GM10847 (cell line): ENCODE results near the gene FLRT3.

ENCODE experiments used
- POLR2A ChIP-seq: IDR thresholded peaks from 2 replicates; pipeline ENCODE4 v1.6.1; 2011; ENCODE audit not compliant: insufficient read length; ENCODE audit errors: extremely low read depth

The FLRT3 gene

GRCh38 chr20:14337400-14338171, at the start of gene FLRT3:
Gene FLRT3 (minus strand): TSS chr20:14337612. CDS start chr20:14327506, 10,106 bp downstream.
- TF ChIP-seq POLR2A: no peak

GRCh38 chr20:14386726-14387125, 49.3 kb upstream of the FLRT3 start:
- TF ChIP-seq POLR2A: no peak

- TF ChIP-seq POLR2A: no peak
Observed at GRCh38 chr20:14385176-14385740, 47.8 kb upstream of the FLRT3 start.

DNA sequence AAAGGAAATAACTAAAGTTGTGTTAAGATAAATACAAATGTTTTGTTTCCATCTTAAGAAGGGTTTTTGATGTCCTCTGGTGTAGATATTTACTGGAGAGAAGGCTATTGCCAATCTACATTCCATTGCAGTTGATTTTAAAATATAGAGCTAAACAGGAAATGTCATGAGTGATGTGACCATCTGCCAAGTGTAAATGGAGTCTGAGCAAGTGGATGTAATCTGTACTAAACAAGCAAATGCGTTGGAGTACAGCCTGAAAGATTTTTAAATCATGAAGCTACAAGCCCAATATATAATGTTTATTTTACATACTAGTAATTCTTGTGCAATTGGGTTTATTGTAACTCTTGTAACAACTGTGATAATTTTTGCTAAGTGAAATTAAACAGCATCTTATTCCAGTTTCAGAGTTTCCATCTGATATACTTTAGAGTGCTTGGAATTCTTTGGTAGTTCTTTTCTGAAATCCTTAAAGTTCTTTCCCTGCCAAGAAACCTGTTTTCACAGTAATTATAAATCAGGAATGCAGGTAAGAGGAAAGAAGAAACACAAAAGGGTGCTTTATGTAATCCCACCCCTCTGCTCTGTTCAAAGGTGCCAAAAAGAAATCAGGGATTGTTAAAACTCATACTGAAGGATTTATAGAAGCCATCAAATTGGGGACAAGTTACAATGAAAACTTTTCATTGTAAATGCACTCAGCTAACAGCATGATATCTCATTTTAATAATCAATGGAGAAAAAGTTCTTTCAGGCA, 47.2 kb upstream of the FLRT3 start:
- TF ChIP-seq POLR2A: no peak

- TF ChIP-seq POLR2A: no peak
Observed at GRCh38 chr20:14383335-14383734, 45.9 kb upstream of the FLRT3 start.

GRCh38 chr20:14378326-14378725, 40.9 kb upstream of the FLRT3 start:
- TF ChIP-seq POLR2A: no peak

DNA sequence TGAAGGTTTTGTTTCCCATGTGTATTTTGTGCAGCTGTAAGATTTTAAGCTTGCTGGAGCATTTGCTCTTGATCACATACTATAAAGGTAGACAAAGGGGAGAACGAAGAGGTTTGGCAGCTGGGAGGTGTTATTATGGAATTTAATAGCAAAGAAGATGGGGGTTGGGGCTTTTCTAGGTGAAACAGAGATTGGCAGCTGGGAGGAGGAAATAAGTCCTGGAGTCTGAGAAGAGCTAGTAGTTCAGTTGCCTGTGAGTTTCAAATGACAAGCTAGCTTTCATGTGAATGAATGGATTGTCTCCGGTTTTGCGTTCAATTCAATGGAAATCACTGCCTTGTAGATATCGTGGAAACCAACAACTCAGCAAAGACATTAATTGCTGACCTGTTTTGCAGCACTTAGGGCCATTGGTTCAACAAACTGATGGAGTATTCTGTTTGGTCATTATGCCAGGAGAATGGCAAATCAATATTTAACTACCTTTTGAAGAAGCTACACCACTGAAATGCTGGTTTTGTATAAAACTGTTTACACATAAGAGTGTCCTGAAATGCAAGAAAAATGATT, 38.1 kb upstream of the FLRT3 start:
- TF ChIP-seq POLR2A: no peak

- no peak for TF ChIP-seq POLR2A
Observed at GRCh38 chr20:14374196-14374595, 36.8 kb upstream of the FLRT3 start.

DNA sequence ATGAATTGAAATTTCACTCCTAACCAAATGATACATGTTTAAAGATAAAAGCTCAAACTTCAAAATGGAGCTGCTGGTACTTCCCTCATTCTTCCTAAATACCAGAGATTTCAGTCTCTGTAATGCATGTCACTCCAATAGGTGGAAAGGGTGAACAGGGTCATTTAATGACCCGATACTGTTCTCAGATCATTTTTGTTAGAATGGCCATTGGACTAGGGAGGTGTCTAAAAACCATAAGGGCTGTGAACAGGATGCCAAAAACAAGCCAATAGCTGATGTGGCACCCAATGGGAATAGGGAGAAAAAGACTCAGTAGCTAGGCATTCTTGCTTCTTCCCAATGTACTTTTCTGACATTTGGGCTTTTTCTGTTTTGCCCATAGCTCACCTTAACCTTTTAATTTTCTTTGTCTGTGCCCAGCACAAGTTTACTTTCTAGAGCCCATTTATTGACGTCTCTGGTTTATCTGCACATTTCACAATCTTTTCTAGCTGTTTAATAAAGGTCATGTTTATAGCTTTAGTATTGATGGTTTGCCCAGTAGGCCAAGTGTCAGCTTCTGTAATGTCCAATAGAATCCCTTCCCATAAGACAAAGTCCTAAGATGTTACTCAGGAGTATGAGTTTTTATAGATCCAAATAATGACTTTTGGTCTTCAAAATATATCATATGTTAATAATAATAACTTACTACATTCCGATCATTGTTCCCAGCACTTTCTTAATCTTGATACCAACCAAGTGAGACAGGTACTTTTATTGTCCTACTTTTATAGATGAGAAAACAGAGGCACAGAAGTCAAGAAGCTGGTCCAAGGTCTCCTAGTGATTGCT, 24.3 kb upstream of the FLRT3 start:
- no peak for TF ChIP-seq POLR2A

DNA sequence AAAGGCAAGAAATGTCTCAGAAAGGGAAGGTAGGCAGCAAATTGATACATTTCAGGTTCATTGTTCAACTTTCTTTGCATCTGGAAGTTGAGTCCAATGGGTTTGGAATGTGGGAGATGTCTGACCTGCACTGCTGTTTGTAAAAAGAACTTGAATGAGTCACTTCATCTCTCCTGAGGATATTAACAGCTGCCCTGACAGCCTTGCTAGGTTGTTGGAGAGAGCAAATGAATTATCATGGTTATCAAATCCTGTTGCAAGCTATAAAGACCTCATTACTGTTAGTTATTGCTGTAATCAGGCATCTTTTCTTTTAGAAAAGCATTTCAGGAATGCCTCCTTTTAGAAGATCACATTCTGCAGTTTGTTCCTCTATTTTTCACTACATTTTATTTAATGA, 23.0 kb upstream of the FLRT3 start:
- no peak for TF ChIP-seq POLR2A

DNA sequence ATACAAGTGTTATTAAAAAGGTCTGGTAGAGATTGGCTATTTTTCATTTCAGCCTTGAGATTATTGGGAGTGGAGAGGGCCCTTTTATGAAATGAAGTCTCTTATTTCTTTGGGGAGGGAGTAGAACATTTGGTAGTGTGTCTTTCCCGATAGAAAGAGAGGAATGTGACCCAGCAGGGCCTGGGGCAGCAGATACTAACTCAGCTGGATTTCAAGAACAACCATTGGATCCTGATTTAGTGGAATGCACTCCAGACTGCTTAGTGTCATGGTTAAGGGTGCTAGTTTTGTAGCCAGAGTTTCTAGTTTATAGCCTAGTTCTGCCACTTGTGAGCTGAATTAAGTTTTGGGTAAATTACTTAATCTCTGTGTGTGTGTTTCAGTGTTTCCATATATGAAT, 18.4 kb upstream of the FLRT3 start:
- no peak for TF ChIP-seq POLR2A

DNA sequence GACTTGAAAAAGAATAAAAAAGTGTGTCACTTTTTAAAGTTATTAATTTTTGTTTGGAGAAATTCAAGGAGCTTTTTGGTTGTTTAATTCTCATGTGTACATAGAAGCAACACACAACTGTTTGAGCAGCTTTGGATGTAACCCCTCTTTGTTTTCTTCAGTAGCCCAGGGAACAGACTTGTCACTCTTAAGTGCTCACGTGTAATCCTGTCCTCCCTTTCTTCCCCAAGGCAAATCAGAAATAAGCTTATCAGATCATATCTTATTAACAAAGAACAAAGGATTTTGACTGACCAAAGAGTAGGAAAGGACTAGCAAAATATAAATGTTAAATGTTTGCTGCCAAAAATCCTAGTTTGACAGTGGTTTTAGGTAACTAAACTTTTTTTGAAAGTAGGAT, 7.3 kb upstream of the FLRT3 start:
- TF ChIP-seq POLR2A: no peak

GRCh38 chr20:14343491-14344065, 6.2 kb upstream of the FLRT3 start:
- TF ChIP-seq POLR2A: no peak

GRCh38 chr20:14342918-14343317, 5.5 kb upstream of the FLRT3 start:
- no peak for TF ChIP-seq POLR2A

- no peak for TF ChIP-seq POLR2A
Observed at GRCh38 chr20:14341801-14342200, 4.4 kb upstream of the FLRT3 start.
